Left ventricle myocardium superior (tissue), 1 donor: ENCODE data around the gene SLC38A3. TPM values are rescaled to one million over a fixed set of nuclear protein-coding genes. Genes with fewer than 3 reads are reported as not detected.
A peak's percentile ranks its signal among the peaks of the same experiment; 100 is the strongest.
"Not testable (repeated sequence)": the region's sequence is repeated elsewhere in the genome, so short reads cannot be mapped to it uniquely, and the experiment has no call there.

Source experiments
- ATAC-seq: fragments of 200-7000 bp; cut with Tn5 transposase; one replicate; pipeline ENCODE4 v1.9.1; 2020; ENCODE audit warnings: mild to moderate bottlenecking, moderate library complexity
- DNase-seq: peaks from one replicate; pipeline ENCODE4 v3.0.0-alpha.2; 2020
- intact Hi-C: fragments of 100-400 bp; cut with micrococcal nuclease; formaldehyde crosslinking; loops from one replicate; pipeline ENCODE4 v1.11.0; 2022
- total RNA-seq: library from RNA; stranded (reverse); fragmentation: NEBNext Ultra II Directional; extraction: Animal tissue kit (Norgen Biotek cat#: 25700); gene quantifications from one replicate; pipeline ENCODE4 v1.2.1, GENCODE V29; 2021
- donor health status: DM: no; HTN: yes; CAD: no; lungs with severe emphysema.

The SLC38A3 gene
- total RNA-seq, 1 donor from 2014 or later, result 10.4 TPM

DNA sequence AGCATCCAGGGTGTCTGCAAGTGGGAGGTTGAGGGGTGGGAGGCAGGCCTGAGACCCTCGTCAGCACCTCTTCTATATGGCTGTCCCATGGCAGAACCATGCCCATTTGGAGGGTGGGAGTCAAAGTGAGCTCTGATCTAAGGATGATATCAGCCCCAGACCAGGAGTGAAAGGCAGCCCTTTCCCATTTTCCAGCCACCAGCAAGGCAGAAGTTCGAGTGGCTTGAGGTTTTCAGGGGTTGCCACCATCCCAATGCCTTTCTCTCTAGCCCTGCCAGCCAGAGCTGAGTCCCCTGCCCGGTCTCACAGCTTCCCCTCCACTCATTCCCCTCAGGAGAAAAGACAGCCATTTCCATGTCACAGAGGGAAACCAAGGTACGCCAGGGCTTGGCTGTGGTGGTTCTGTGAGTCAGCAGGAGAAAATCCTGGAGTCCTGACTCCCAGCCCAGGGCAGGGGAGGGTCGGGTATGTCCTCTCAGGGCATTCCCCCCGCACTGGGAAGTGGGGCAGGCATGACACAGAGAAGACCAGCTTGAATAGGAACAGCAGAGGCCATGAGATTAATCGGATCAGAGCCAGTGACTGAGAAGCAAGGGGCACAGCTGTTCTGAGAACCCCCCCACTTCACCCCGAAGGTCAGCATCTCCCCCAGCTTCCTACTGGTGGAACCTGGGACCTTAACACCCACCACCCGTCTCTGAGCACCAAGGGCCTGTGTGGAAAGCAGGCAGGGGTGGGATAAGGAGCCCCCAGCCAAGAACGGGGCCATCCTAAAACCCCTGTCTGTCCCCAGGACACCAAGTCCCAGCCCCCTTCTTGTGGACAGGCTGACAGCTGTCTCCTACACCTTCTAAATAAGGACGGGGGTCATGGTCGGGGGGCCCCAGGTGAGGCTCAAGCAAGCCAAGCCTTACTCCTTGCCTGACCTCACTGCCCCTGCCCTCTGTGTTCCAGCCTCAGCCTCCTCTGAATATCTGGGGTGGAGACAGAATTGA lies 965 bp upstream of the SLC38A3 start:
- ATAC-seq, result no peak
- intact Hi-C loops, result no loop called here
- DNase-seq, result no peak

- DNase-seq (peak; percentile 78), ATAC-seq (peak; percentile 82)
These were observed 574 bp downstream of the SLC38A3 start for GRCh38 chr3:50205413-50206276.

GRCh38 chr3:50207359-50208042 lies 2.4 kb downstream of the SLC38A3 start:
- intact Hi-C loops, result no loop called here
- DNase-seq (no peak), ATAC-seq (no peak)

More at GRCh38 chr3:50205413-50206276, 574 bp downstream of the SLC38A3 start:
- intact Hi-C loops, result no loop called here

- intact Hi-C loops, result no loop called here
- DNase-seq, result peak; percentile 51
- no peak for ATAC-seq
These were observed 3.7 kb downstream of the SLC38A3 start for GRCh38 chr3:50208677-50209344.

- intact Hi-C loops, result no loop called here
- DNase-seq (no peak), ATAC-seq (no peak)
These were observed 5.1 kb downstream of the SLC38A3 start for GRCh38 chr3:50210176-50210509.

- DNase-seq (no peak), ATAC-seq (no peak)
- intact Hi-C loops, result no loop called here
These were observed 5.7 kb downstream of the SLC38A3 start for GRCh38 chr3:50210510-50211367.

GRCh38 chr3:50211368-50211717 lies 6.3 kb downstream of the SLC38A3 start:
- intact Hi-C loops, DNase-seq, ATAC-seq: not testable (repeated sequence)

GRCh38 chr3:50211930-50212329 lies 6.9 kb downstream of the SLC38A3 start:
- intact Hi-C loops, result no loop called here
- DNase-seq, result no peak
- ATAC-seq, result no peak

- ATAC-seq (no peak), DNase-seq (no peak)
- intact Hi-C loops, result no loop called here
These were observed 7.4 kb downstream of the SLC38A3 start for GRCh38 chr3:50212502-50212901.

DNA sequence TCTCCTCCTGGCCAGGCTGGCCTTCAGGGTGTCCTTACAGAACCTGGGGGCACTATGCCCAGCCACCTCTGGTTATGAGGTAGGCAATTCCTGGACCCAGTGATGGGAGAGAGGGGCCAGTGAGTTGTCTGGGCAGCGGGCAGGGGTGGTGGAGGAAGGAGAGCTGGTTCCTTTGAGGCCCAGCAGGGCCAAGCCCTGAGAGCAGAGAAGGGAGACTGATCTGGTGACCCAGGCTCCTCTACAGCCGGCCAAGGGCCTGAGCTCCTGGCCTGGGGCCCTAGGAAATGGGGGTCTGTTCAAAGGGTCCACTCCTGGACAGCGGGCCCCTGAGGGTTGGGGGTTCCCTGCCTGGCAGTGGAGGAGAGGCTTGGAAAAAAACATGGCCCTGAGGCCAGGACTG lies 7.9 kb downstream of the SLC38A3 start:
- ATAC-seq, result no peak
- intact Hi-C loops, result no loop called here
- no peak for DNase-seq

DNA sequence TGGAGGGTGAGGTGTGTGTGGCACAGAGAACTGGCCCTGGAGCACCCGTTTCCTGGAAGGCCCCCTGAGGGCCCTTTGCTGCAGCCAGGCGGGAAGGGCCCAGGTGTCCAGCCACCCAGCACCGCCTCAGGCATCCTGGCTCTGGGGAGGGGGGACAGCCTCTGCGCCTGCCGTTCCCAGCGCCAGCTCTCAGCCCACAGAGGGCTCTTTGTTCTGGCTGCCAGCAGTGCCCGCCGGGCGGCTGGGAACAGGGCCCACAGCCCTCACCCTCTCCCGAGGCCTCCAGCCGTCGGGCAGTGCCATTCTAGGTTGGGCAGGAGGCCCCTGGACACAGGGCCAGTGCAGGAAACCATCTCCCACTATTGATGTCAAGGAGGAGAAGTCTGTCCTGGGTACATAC lies 8.3 kb downstream of the SLC38A3 start:
- ATAC-seq, result no peak
- intact Hi-C loops, result no loop called here
- DNase-seq, result no peak

GRCh38 chr3:50214824-50215223 lies 9.8 kb downstream of the SLC38A3 start:
- DNase-seq (no peak), ATAC-seq (no peak)
- intact Hi-C loops, result no loop called here

GRCh38 chr3:50215529-50215928 lies 10.5 kb downstream of the SLC38A3 start:
- ATAC-seq, result no peak
- DNase-seq, result no peak
- intact Hi-C loops, result no loop called here

GRCh38 chr3:50217681-50218080 lies 12.6 kb downstream of the SLC38A3 start:
- intact Hi-C loops, result no loop called here
- DNase-seq, result no peak
- ATAC-seq, result no peak

- no peak for ATAC-seq
- no peak for DNase-seq
- intact Hi-C loops, result no loop called here
These were observed 13.4 kb downstream of the SLC38A3 start for GRCh38 chr3:50218448-50218847.

DNA sequence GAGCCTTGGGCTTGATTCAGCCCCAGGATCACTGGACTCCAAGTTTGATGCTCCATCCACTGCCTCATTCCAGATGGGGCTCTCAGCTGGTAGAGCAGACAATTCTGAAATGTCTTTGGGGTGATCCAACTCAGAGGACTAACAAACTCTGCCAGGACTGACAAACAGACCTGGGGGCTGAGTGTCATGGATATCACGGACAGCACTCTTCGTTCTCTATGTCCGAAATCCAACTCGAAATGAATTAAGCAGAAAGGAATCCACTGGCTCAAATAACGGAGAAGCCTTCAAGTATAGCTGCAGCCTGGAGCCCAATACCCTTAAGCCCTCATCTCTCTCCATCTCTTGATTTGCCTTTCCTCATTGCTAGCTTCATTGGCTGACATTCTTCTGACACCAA lies 14.2 kb downstream of the SLC38A3 start:
- ATAC-seq (no peak), DNase-seq (no peak)
- intact Hi-C loops, result no loop called here

- no peak for DNase-seq
- intact Hi-C loops, result no loop called here
- peak; percentile 57 for ATAC-seq
These were observed 15.0 kb downstream of the SLC38A3 start for GRCh38 chr3:50220109-50220508.

DNA sequence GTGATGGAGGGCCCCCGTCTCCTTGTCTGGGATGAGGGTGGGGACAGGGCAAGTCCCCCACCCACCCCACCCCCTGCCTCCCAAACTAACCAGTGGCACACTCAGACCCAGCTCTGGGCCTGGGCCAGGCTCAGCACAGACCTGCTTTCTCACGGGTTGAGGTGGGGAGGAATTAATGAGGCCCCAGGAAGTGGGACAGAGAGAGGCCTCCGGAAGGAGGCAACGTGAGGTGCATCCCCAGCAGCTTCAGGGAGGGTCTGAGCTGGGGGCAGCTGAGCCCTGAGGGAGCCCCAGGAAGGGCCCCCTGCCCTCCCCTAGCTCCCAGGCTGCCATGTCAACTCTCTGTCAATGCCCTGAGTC lies 16.0 kb downstream of the SLC38A3 start:
- intact Hi-C loops, result no loop called here
- DNase-seq (no peak), ATAC-seq (no peak)
